Neuronal stem cell (in vitro differentiated cells): ENCODE measurements around the gene TRIM40.

Experiments
- DNase-seq: peaks from one replicate; pipeline ENCODE4 v3.0.0-alpha.2; 2013; ENCODE audit warnings: low spot score
- H2AFZ ChIP-seq: one replicate; pipeline ENCODE4 v1.6.1; 2013; ENCODE audit warnings: mild to moderate bottlenecking, low read length, inconsistent platforms
- H2AK5ac ChIP-seq: 2 replicates; pipeline ENCODE4 v1.6.1; 2013; ENCODE audit warnings: low read depth, mild to moderate bottlenecking, inconsistent platforms, low read length, moderate library complexity, mixed read lengths
- H2BK120ac ChIP-seq: 2 replicates; pipeline ENCODE4 v1.6.1; 2013; ENCODE audit warnings: low read depth, mild to moderate bottlenecking, inconsistent platforms, low read length, moderate library complexity, mixed read lengths
- H2BK12ac ChIP-seq: one replicate; pipeline ENCODE4 v1.6.1; 2013; ENCODE audit warnings: low read length, inconsistent platforms
- H2BK15ac ChIP-seq: 2 replicates; pipeline ENCODE4 v1.6.1; 2013; ENCODE audit warnings: mild to moderate bottlenecking, low read length, inconsistent platforms, mixed read lengths
- H2BK5ac ChIP-seq: one replicate; pipeline ENCODE4 v1.6.1; 2013; ENCODE audit warnings: inconsistent platforms, mild to moderate bottlenecking, low read length, moderate library complexity
- H3K14ac ChIP-seq: one replicate; pipeline ENCODE4 v1.6.1; 2013; ENCODE audit warnings: low read length, inconsistent platforms
- H3K18ac ChIP-seq: 2 replicates; pipeline ENCODE4 v1.6.1; 2013; ENCODE audit warnings: low read length, inconsistent platforms
- H3K23ac ChIP-seq: 2 replicates; pipeline ENCODE4 v1.6.1; 2013; ENCODE audit warnings: low read depth, mild to moderate bottlenecking, mixed read lengths, low read length, inconsistent platforms; ENCODE audit not compliant: poor library complexity
- H3K27ac ChIP-seq: replicated peaks from 3 replicates; pipeline ENCODE4 v1.5.1; 2013; ENCODE audit warnings: low read length, inconsistent platforms
- H3K27me3 ChIP-seq, 3 experiments: 2 replicates each; pipeline ENCODE4 v1.6.1; 2013; ENCODE audit warnings: low read length in 3 of 3, mild to moderate bottlenecking in 2 of 3, inconsistent platforms in 1 of 3, low read depth in 1 of 3, mixed read lengths in 1 of 3, moderate library complexity in 1 of 3; ENCODE audit not compliant: control insufficient read depth in 3 of 3, insufficient read depth in 3 of 3
- H3K36me3 ChIP-seq, 2 donors: replicated peaks in 1 of 2; 2 replicates each; pipeline ENCODE4 v1.6.1; 2013; ENCODE audit warnings: low read length in 2 of 2; ENCODE audit not compliant: control insufficient read depth in 2 of 2, insufficient read depth in 2 of 2
- H3K4ac ChIP-seq: 2 replicates; pipeline ENCODE4 v1.6.1; 2013; ENCODE audit warnings: inconsistent platforms, mild to moderate bottlenecking, low read length, moderate library complexity
- H3K4me1 ChIP-seq, 2 donors: 1 replicate in 1 of 2; 2 replicates in 1 of 2; pipeline ENCODE4 v1.6.1; 2013; ENCODE audit warnings: low read length in 2 of 2, low read depth in 1 of 2; ENCODE audit not compliant: control insufficient read depth in 2 of 2, insufficient read depth in 1 of 2
- H3K4me2 ChIP-seq: one replicate; pipeline ENCODE4 v1.6.1; 2013; ENCODE audit warnings: mild to moderate bottlenecking, low read length, inconsistent platforms; ENCODE audit not compliant: insufficient read depth, poor library complexity, severe bottlenecking
- H3K4me3 ChIP-seq, 2 donors: 2 replicates each; pipeline ENCODE4 v1.5.1; 2013; ENCODE audit warnings: low read length in 2 of 2, mild to moderate bottlenecking in 2 of 2, inconsistent platforms in 1 of 2, moderate library complexity in 1 of 2
- H3K79me1 ChIP-seq: one replicate; pipeline ENCODE4 v1.6.1; 2013; ENCODE audit warnings: low read depth, mild to moderate bottlenecking, inconsistent platforms, low read length, moderate library complexity
- H3K9ac ChIP-seq: one replicate; pipeline ENCODE4 v1.6.1; 2013; ENCODE audit warnings: mild to moderate bottlenecking, low read depth, low read length, inconsistent platforms; ENCODE audit not compliant: poor library complexity
- H3K9me3 ChIP-seq, 2 donors: replicated peaks in 1 of 2; 2 replicates each; pipeline versions ENCODE3 to v1.6.1; 2013; ENCODE audit warnings: low read length in 2 of 2, mild to moderate bottlenecking in 2 of 2, inconsistent platforms in 1 of 2, low read depth in 1 of 2, mixed read lengths in 1 of 2, moderate library complexity in 1 of 2; ENCODE audit not compliant: control insufficient read depth in 2 of 2, insufficient read depth in 1 of 2
- H4K8ac ChIP-seq: one replicate; pipeline ENCODE4 v1.6.1; 2013; ENCODE audit warnings: low read depth, mild to moderate bottlenecking, inconsistent platforms, low read length, moderate library complexity
- H4K91ac ChIP-seq: one replicate; pipeline ENCODE4 v1.6.1; 2013; ENCODE audit warnings: low read length, low read depth, mild to moderate bottlenecking, inconsistent platforms; ENCODE audit not compliant: poor library complexity
- WGBS, 2 donors: extraction: QIAGEN DNeasy Blood & Tissue Kit; methylation state at CpG; one replicate each; pipeline ENCODE4 v1.1.7; 2013; ENCODE audit warnings: missing lambda C conversion rate in 2 of 2, mixed read lengths in 1 of 2; ENCODE audit not compliant: insufficient read length in 2 of 2, insufficient replicate concordance in 1 of 2; ENCODE audit errors: extremely low coverage in 2 of 2; 5-methylcytosine and 5-hydroxymethylcytosine counted together

Gene TRIM40

DNA sequence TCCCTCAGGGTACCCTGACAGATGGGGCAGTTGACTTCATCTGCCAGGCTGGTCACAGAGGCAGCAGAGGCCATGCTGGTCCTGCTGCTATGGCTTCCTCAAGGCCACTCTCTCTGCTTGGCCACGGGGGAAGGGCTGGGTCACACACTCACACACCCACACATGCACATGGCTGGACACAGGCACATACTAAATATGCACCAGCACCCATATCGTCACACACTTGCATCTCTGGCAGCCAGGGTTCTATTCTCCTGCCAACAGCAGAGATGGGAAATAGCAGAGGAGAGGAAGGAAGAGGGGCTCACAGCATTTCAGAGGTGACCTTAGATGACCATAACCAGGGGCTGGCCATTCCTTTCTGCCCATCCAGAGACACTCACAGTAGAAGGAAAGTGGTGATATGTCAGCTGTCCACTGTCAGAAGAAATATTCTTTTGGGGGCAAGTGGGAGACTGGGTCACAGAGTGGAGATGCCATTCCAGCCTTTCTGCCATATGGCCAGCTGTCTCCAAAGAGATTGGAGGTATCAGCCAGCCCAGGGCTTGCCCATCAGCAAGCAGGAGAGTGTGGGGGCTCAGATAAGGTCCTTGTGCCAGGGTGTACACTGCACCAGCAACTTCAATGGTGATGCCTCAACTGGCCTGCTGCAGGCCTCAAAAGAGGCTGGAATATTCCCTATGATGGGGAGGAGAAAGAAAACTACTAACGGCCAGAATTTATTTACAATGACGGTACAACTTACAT lies 25.0 kb downstream of the TRIM40 start, which contains the start of gene TRIM10:
TRIM10 (minus strand) TSS at position 427 of the 747 bp plus-strand sequence; CDS start at position 74, 353 bp downstream.
- WGBS, 2 donors = no CpG with 5 or more reads among the region's 4 CpGs

DNA sequence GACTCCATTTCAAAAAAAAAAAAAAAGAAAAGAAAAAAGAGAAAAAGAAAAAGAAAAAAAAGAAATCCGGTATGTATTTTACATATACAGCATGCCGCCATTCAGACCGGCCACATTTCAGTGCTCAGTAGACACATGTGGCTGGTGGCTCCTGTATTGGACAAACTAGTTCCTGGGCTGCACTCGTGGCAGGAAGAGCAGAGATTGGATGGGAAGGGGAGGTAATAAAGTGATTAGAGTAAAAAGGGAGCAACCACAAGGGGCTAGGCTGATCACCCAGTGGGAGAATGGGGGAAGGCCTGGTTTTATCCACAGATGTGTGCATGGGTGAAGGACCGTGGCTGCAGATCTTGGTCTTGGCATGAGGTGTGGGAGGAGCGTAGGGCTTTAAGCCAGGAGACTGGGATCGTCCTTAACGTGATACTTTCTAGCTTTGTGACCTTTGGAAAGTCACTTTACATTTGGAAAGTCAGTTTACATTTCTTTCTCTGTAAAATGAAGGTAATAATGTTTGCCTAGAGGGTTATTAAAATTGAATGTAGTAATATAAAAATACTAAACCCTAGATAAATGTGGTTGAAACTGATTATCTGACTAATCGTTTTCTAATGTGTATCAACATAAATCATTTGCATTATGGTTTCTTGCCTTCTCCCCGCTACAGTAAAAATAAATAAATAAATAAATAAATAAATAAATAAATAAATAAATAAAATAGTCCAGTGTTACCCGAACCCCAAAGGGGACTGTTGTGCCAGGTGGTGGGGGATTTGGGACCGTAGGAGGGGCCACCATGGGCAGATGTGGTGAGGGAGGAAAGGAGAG lies 26.5 kb downstream of the TRIM40 start:
- WGBS, 2 donors = no CpG with 5 or more reads among the region's 12 CpGs
- no peak overlapping the region for H2BK12ac ChIP-seq

More for the DNA sequence above, 25.0 kb downstream of the TRIM40 start, which contains the start of gene TRIM10:
- Histone ChIP-seq H3K27ac (no peak within 1 kb of the TSS), H3K4me2 (no peak within 1 kb of the TSS), H2BK5ac (no peak within 1 kb of the TSS), H3K9me3 (no peaks in the 10 kb centered on the region), H3K23ac (no peak within 1 kb of the TSS), H2BK15ac (no peak within 1 kb of the TSS), H3K4me1 (peaks cover 0 to 1% of the 10 kb centered on the region in 2 donors), H2AFZ (no peak within 1 kb of the TSS), H3K18ac (no peak within 1 kb of the TSS), H3K79me1 (no peaks in the 10 kb centered on the region), H2BK12ac (no peak within 1 kb of the TSS), H2BK120ac (no peak within 1 kb of the TSS), H3K9ac (peak within 1 kb of the TSS; percentile 50), H3K4ac (no peak within 1 kb of the TSS), H4K91ac (no peak within 1 kb of the TSS), H3K4me3 (no peak within 1 kb of the TSS), H3K14ac (peak within 1 kb of the TSS; percentile 92), H3K27me3 (peaks cover 0 to 35% (median 0%) of the 10 kb centered on the region in 3 experiments), H3K36me3 (no peaks in the 10 kb centered on the region), H4K8ac (no peak within 1 kb of the TSS), H2AK5ac (no peak within 1 kb of the TSS)
- no peak for DNase-seq

DNA sequence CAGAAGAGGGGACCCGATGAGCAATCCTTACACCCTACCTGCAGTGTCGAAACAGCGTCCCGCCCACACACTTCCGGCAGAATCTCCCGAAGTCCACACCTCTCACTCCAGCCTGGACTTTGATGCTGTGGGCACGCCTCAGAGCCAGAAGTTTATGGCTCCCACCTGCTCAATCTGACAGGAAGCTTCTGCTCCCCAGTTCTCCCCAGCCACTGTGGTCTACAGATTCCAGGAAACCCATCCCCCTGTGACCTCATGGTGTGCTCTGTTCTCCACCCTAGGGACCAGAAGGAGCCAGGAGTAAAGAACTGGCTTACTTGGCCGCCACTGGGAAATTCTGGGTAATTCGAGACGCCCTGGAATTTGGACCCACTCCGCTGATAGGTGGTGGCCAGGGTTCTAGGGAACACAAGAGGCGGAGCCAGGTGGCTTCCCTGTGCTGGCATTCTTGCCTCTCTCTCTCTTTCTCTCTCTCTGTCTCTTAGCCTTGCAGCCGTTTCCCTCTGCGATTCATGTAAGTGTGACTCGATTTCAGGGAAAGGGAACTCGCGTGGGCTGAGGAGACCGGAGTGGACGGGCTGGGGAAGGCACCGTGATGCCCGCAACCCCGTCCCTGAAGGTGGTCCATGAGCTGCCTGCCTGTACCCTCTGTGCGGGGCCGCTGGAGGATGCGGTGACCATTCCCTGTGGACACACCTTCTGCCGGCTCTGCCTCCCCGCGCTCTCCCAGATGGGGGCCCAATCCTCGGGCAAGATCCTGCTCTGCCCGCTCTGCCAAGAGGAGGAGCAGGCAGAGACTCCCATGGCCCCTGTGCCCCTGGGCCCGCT lies 27.4 kb downstream of the TRIM40 start, which contains the start of gene TRIM15:
TRIM15 (plus strand) TSS at position 457 of the 828 bp plus-strand sequence; CDS start at position 596, 139 bp downstream.
- Histone ChIP-seq H4K91ac (no peak within 1 kb of the TSS), H3K9ac (no peak within 1 kb of the TSS), H3K4me2 (no peak within 1 kb of the TSS), H3K18ac (peak within 1 kb of the TSS; percentile 41), H2BK12ac (no peak within 1 kb of the TSS), H3K27me3 (peaks cover 0 to 48% (median under 1%) of the 10 kb centered on the region in 3 experiments), H3K4me1 (peaks cover 0 to 1% of the 10 kb centered on the region in 2 donors), H2AFZ (no peak within 1 kb of the TSS), H3K4ac (no peak within 1 kb of the TSS), H3K23ac (peak within 1 kb of the TSS; percentile 90), H3K4me3 (no peak within 1 kb of the TSS), H2AK5ac (no peak within 1 kb of the TSS), H2BK5ac (no peak within 1 kb of the TSS), H3K36me3 (no peaks in the 10 kb centered on the region), H3K14ac (peak within 1 kb of the TSS; percentile 63), H2BK120ac (no peak within 1 kb of the TSS), H3K27ac (no peak within 1 kb of the TSS), H2BK15ac (no peak within 1 kb of the TSS), H4K8ac (no peak within 1 kb of the TSS), H3K79me1 (no peaks in the 10 kb centered on the region), H3K9me3 (no peaks in the 10 kb centered on the region)
- DNase-seq = no peak
- WGBS, 2 donors = no CpG with 5 or more reads among the region's 31 CpGs

More for the DNA sequence above, 26.5 kb downstream of the TRIM40 start:
- Histone ChIP-seq H3K14ac (no peak overlapping the region), H3K27ac (no peak overlapping the region), H4K91ac (no peak overlapping the region), H3K23ac (no peak overlapping the region), H3K79me1 (no peaks in the 10 kb centered on the region), H3K9me3 (no peaks in the 10 kb centered on the region), H2BK5ac (no peak overlapping the region), H3K9ac (no peak overlapping the region), H3K4me1 (peaks cover 0 to 1% of the 10 kb centered on the region in 2 donors), H2BK120ac (no peak overlapping the region), H3K4me3 (no peak overlapping the region), H2BK15ac (no peak overlapping the region), H3K18ac (no peak overlapping the region), H2AK5ac (no peak overlapping the region), H4K8ac (no peak overlapping the region), H3K4ac (no peak overlapping the region), H3K27me3 (peaks cover 0 to 42% (median 0%) of the 10 kb centered on the region in 3 experiments), H2AFZ (no peak overlapping the region), H3K4me2 (no peak overlapping the region), H3K36me3 (no peaks in the 10 kb centered on the region)
- DNase-seq = no peak
